Ramos (cell line): Measurements from ENCODE around the gene SZT2.

Experiments used
- in situ Hi-C: fragments of 300-500 bp; cut with MboI; formaldehyde crosslinking; loops from one replicate; pipeline ENCODE4 v1.14.3; 2022; ENCODE audit warnings: low sequenced_read_pairs; ENCODE audit not compliant: unreplicated experiment

SZT2 gene

GRCh38 chr1:43421396-43421795, 31.7 kb downstream of the SZT2 start:
- in situ Hi-C loops = no loop called here

- in situ Hi-C loops = no loop called here
Measured at GRCh38 chr1:43421976-43422750, 32.5 kb downstream of the SZT2 start.

GRCh38 chr1:43422995-43423671, 33.4 kb downstream of the SZT2 start:
- in situ Hi-C loops = no loop called here

GRCh38 chr1:43423672-43424550, 34.2 kb downstream of the SZT2 start:
- in situ Hi-C loops = no loop called here

- in situ Hi-C loops = no loop called here
Measured at GRCh38 chr1:43425045-43425444, 35.3 kb downstream of the SZT2 start.

GRCh38 chr1:43426221-43426620, 36.5 kb downstream of the SZT2 start:
- in situ Hi-C loops = no loop called here

- in situ Hi-C loops = no loop called here
Measured at GRCh38 chr1:43427524-43427923, 37.8 kb downstream of the SZT2 start.

GRCh38 chr1:43427941-43428340, 38.2 kb downstream of the SZT2 start:
- in situ Hi-C loops = no loop called here

GRCh38 chr1:43430831-43431230, 41.1 kb downstream of the SZT2 start:
- in situ Hi-C loops = no loop called here

GRCh38 chr1:43431676-43432075, 42.0 kb downstream of the SZT2 start:
- in situ Hi-C loops = no loop called here

GRCh38 chr1:43432171-43432860, 42.6 kb downstream of the SZT2 start:
- in situ Hi-C loops = no loop called here

GRCh38 chr1:43432907-43433306, 43.2 kb downstream of the SZT2 start:
- in situ Hi-C loops = no loop called here

- in situ Hi-C loops = no loop called here
Measured at GRCh38 chr1:43434256-43434655, 44.6 kb downstream of the SZT2 start.

GRCh38 chr1:43435146-43436145, 45.7 kb downstream of the SZT2 start:
- in situ Hi-C loops = no loop called here

- in situ Hi-C loops = no loop called here
Measured at GRCh38 chr1:43436371-43436770, 46.7 kb downstream of the SZT2 start.

GRCh38 chr1:43437031-43437973, 47.6 kb downstream of the SZT2 start:
- in situ Hi-C loops = no loop called here

- in situ Hi-C loops = no loop called here
Measured at GRCh38 chr1:43438006-43438405, 48.3 kb downstream of the SZT2 start.

GRCh38 chr1:43438576-43438952, 48.9 kb downstream of the SZT2 start:
- in situ Hi-C loops = no loop called here
